SK-N-SH (cell line): ENCODE results near the gene CDK4. TPM values are rescaled to one million over a fixed set of nuclear protein-coding genes. Genes with fewer than 3 reads are reported as not detected.

Experiments
- CTCF ChIA-PET: fragments of 300-600, 350-600 bp; formaldehyde crosslinking; extraction: SDS; loops from one replicate; lab custom pipeline; 2021; lab: Yijun Ruan, JAX
- POLR2A ChIA-PET: fragments of 350-600 bp; sonication (Branson Sonifier 250); formaldehyde crosslinking; extraction: SDS; loops from one replicate; lab custom pipeline; 2020; ENCODE audit warnings: antibody characterized with exemption, inconsistent platforms; lab: Yijun Ruan, JAX
- DNase-seq: peaks from one replicate; pipeline ENCODE4 v3.0.0; 2012
- H2AFZ ChIP-seq: fragments of 200-600 bp; sonication (generic); 2 replicates; pipeline ENCODE4 v1.8.1; 2016; ENCODE audit warnings: antibody characterized with exemption, mild to moderate bottlenecking, low read depth
- H3F3A ChIP-seq: fragments of 200-600 bp; sonication (generic); replicated peaks from 2 replicates; pipeline ENCODE3; 2016; ENCODE audit warnings: antibody characterized with exemption, mild to moderate bottlenecking; ENCODE audit not compliant: insufficient read depth
- H3K27ac ChIP-seq, 2 experiments: fragments of 200-500 bp in 1 of 2; fragments of 200-600 bp in 1 of 2; sonication (Bioruptor generic) in 1 of 2; sonication (generic), shearing (Covaris generic) in 1 of 2; 2 replicates each; pipeline versions ENCODE4 v1.5.1 to v1.6.1; 2014 to 2016; ENCODE audit warnings: low read depth in 2 of 2, inconsistent platforms in 1 of 2, low read length in 1 of 2, mild to moderate bottlenecking in 1 of 2, mixed read lengths in 1 of 2
- H3K27me3 ChIP-seq: fragments of 200-600 bp; sonication (generic), shearing (Covaris generic); 2 replicates; pipeline ENCODE4 v1.6.1; 2016; ENCODE audit warnings: mixed run types; ENCODE audit not compliant: insufficient read depth
- H3K36me3 ChIP-seq, 2 experiments: fragments of 200-500 bp in 1 of 2; fragments of 200-600 bp in 1 of 2; sonication (Bioruptor generic) in 1 of 2; sonication (generic) in 1 of 2; replicated peaks in 1 of 2; 2 replicates each; pipeline versions ENCODE3 to v1.5.1; 2014 to 2016; ENCODE audit warnings: low read length in 1 of 2, mild to moderate bottlenecking in 1 of 2; ENCODE audit not compliant: insufficient read depth in 2 of 2, control insufficient read depth in 1 of 2
- H3K4me1 ChIP-seq, 2 experiments: fragments of 200-500 bp in 1 of 2; fragments of 200-600 bp in 1 of 2; sonication (Bioruptor generic) in 1 of 2; sonication (generic), shearing (Covaris generic) in 1 of 2; 2 replicates each; pipeline versions ENCODE4 v1.5.1 to v1.6.1; 2014 to 2016; ENCODE audit warnings: low read depth in 1 of 2, low read length in 1 of 2, mixed run types in 1 of 2; ENCODE audit not compliant: insufficient read depth in 2 of 2, control insufficient read depth in 1 of 2
- H3K4me2 ChIP-seq: fragments of 200-600 bp; sonication (generic), shearing (Covaris generic); 2 replicates; pipeline ENCODE4 v1.6.1; 2017; ENCODE audit warnings: mixed run types
- H3K4me3 ChIP-seq, 2 experiments: fragments of 200-500 bp in 1 of 2; fragments of 200-600 bp in 1 of 2; sonication (Bioruptor generic) in 1 of 2; sonication (generic), shearing (Covaris generic) in 1 of 2; 2 replicates each; pipeline versions ENCODE4 v1.5.1 to v1.8.1; 2014 to 2016; ENCODE audit warnings: low read depth in 2 of 2, inconsistent platforms in 1 of 2, low read length in 1 of 2, mild to moderate bottlenecking in 1 of 2, mixed read lengths in 1 of 2, moderate library complexity in 1 of 2
- H3K79me2 ChIP-seq: fragments of 200-600 bp; sonication (generic); 2 replicates; pipeline ENCODE4 v1.8.1; 2017; ENCODE audit warnings: mild to moderate bottlenecking; ENCODE audit not compliant: insufficient read depth
- H3K9ac ChIP-seq: fragments of 200-600 bp; sonication (generic); 2 replicates; pipeline ENCODE4 v1.6.1; 2017; ENCODE audit warnings: mixed run types
- H3K9me2 ChIP-seq: fragments of 200-600 bp; sonication (generic); 2 replicates; pipeline ENCODE4 v1.6.1; 2017; ENCODE audit warnings: mixed run types
- H3K9me3 ChIP-seq: fragments of 200-600 bp; sonication (generic); 2 replicates; pipeline ENCODE4 v1.6.1; 2017; ENCODE audit warnings: mixed run types, mild to moderate bottlenecking, moderate library complexity
- H4K20me1 ChIP-seq: fragments of 200-600 bp; sonication (generic); 2 replicates; pipeline ENCODE4 v1.6.1; 2017; ENCODE audit warnings: mild to moderate bottlenecking, mixed run types; ENCODE audit not compliant: insufficient read depth
- EP300 ChIP-seq, 2 experiments: IDR thresholded peaks; 2 replicates each; pipeline versions ENCODE4 v1.4.0 to v1.6.1; 2012; ENCODE audit warnings: borderline replicate concordance in 1 of 2, low read depth in 1 of 2, low read length in 1 of 2
- FOXJ3 ChIP-seq: sonication (generic); formaldehyde crosslinking; IDR thresholded peaks from 2 replicates; pipeline ENCODE4 v1.5.1; 2020; ENCODE audit warnings: mild to moderate bottlenecking, missing genetic modification reagents
- GATA2 ChIP-seq: sonication (generic); formaldehyde crosslinking; IDR thresholded peaks from 2 replicates; pipeline ENCODE4 v1.5.0; 2020; ENCODE audit warnings: mild to moderate bottlenecking, missing genetic modification reagents
- JUND ChIP-seq: IDR thresholded peaks from 2 replicates; pipeline ENCODE4 v1.4.0; 2012
- MXI1 ChIP-seq: IDR thresholded peaks from 2 replicates; pipeline ENCODE4 v1.6.1; 2012; ENCODE audit warnings: mild to moderate bottlenecking, low read depth, low read length, improper control_type of control experiment
- NFIC ChIP-seq: IDR thresholded peaks from 2 replicates; pipeline ENCODE4 v1.4.0; 2012; ENCODE audit warnings: borderline replicate concordance
- RAD21 ChIP-seq: IDR thresholded peaks from 2 replicates; pipeline ENCODE4 v1.6.1; 2012; ENCODE audit warnings: mild to moderate bottlenecking, low read length
- RXRA ChIP-seq: IDR thresholded peaks from 2 replicates; pipeline ENCODE4 v1.4.0; 2012; ENCODE audit warnings: low read depth, mild to moderate bottlenecking, borderline replicate concordance
- SIN3A ChIP-seq: IDR thresholded peaks from 2 replicates; pipeline ENCODE4 v1.6.1; 2012; ENCODE audit warnings: low read depth, mild to moderate bottlenecking, low read length, moderate library complexity, borderline replicate concordance
- SMC3 ChIP-seq: IDR thresholded peaks from 2 replicates; pipeline ENCODE4 v1.6.1; 2012; ENCODE audit warnings: low read depth, low read length, improper control_type of control experiment
- TAF1 ChIP-seq: IDR thresholded peaks from 2 replicates; pipeline ENCODE4 v1.6.1; 2012; ENCODE audit warnings: low read depth, mild to moderate bottlenecking, low read length, moderate library complexity, borderline replicate concordance
- TCF12 ChIP-seq: IDR thresholded peaks from 2 replicates; pipeline ENCODE4 v1.4.0; 2012
- USF1 ChIP-seq: IDR thresholded peaks from 2 replicates; pipeline ENCODE4 v1.4.0; 2012; ENCODE audit warnings: low read depth, borderline replicate concordance
- USF2 ChIP-seq: fragments of 150-350 bp; IDR thresholded peaks from 2 replicates; pipeline ENCODE4 v1.6.1; 2017; ENCODE audit warnings: antibody characterized with exemption, low read length, low read depth, borderline replicate concordance
- whole genome bisulfite sequencing: methylation state at CpG from one replicate; pipeline ENCODE4 v1.1.6; 2017; ENCODE audit warnings: low lambda C conversion rate; 5-methylcytosine and 5-hydroxymethylcytosine counted together
- polyA plus RNA-seq, 3 experiments: library from polyadenylated mRNA; depleted of rRNA; stranded (reverse); fragments of >200 nt; gene quantifications; 2 replicates each; pipeline ENCODE4 v1.2.3, GENCODE V29; 2012
- TF ChIP-seq, protein P1 (sequence below): IDR thresholded peaks from 2 replicates; pipeline ENCODE4 v1.4.0; 2012; ENCODE audit warnings: low read depth
- TF ChIP-seq, protein P2 (sequence below): IDR thresholded peaks from 2 replicates; pipeline ENCODE4 v1.6.1; 2012; ENCODE audit warnings: mild to moderate bottlenecking, low read depth, low read length, moderate library complexity

Gene CDK4
- polyA plus RNA-seq, 1 of the 3 experiments (the other 2 are of a cell fraction): 324 TPM

DNA sequence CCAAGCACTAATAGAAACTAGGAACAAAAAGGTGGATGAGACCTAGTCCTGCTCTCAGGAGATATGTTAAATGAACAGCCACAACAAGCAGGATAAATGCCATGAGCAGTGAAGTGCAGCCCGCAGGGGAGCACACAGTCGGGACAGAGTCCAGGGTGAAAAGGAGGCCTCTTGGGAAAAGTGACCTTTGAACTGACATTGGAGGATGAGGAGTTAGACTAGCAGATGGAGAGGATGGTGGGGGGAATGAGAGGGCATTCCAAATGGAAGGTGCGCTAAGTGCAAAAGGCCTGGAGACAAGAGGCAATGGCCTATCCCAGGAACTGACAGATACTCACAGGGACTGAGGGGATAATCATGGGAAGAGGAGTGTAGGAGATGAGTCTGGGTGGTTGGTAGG, 53.7 kb downstream of the CDK4 start:
- peaks cover 5% of the 10 kb centered on the region; the same call in 1 of the 2 replicates for H3K9me3 ChIP-seq
- H3K9ac ChIP-seq: no peak overlapping the region
- no peaks in the 10 kb centered on the region for H4K20me1 ChIP-seq
- peaks cover 2% of the 10 kb centered on the region for H3F3A ChIP-seq
- H3K27ac ChIP-seq: no peak overlapping the region
- ChIA-PET POLR2A (no interaction called here), CTCF (interaction anchor here (1.7 kb wide), 1 partner anchor 65 kb away, joined by 3 read pairs; the partner anchor contains the start of gene B4GALNT1)
- TF ChIP-seq EP300 (IDR thresholded peaks at IDR 0.05; ENCODE audit: borderline replicate concordance in 1 of 2, low read depth in 1 of 2, low read length in 1 of 2) (no peak), GATA2 (CRISPR knock-in tag) (no peak), FOXJ3 (CRISPR knock-in tag) (no peak), TAF1 (no peak), SMC3 (no peak), USF1 (no peak), RXRA (no peak), NFIC (no peak), TCF12 (no peak), JUND (no peak), SIN3A (no peak), MXI1 (no peak), USF2 (no peak), RAD21 (no peak)
- TF ChIP-seq, protein P1, sequence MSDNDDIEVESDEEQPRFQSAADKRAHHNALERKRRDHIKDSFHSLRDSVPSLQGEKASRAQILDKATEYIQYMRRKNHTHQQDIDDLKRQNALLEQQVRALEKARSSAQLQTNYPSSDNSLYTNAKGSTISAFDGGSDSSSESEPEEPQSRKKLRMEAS: no peak
- TF ChIP-seq, protein P2, sequence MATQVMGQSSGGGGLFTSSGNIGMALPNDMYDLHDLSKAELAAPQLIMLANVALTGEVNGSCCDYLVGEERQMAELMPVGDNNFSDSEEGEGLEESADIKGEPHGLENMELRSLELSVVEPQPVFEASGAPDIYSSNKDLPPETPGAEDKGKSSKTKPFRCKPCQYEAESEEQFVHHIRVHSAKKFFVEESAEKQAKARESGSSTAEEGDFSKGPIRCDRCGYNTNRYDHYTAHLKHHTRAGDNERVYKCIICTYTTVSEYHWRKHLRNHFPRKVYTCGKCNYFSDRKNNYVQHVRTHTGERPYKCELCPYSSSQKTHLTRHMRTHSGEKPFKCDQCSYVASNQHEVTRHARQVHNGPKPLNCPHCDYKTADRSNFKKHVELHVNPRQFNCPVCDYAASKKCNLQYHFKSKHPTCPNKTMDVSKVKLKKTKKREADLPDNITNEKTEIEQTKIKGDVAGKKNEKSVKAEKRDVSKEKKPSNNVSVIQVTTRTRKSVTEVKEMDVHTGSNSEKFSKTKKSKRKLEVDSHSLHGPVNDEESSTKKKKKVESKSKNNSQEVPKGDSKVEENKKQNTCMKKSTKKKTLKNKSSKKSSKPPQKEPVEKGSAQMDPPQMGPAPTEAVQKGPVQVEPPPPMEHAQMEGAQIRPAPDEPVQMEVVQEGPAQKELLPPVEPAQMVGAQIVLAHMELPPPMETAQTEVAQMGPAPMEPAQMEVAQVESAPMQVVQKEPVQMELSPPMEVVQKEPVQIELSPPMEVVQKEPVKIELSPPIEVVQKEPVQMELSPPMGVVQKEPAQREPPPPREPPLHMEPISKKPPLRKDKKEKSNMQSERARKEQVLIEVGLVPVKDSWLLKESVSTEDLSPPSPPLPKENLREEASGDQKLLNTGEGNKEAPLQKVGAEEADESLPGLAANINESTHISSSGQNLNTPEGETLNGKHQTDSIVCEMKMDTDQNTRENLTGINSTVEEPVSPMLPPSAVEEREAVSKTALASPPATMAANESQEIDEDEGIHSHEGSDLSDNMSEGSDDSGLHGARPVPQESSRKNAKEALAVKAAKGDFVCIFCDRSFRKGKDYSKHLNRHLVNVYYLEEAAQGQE: no peak
- TF ChIP-seq, all 33 proteins: peak for 0
- Histone ChIP-seq H2AFZ (no peak overlapping the region), H3K9me2 (no peaks in the 10 kb centered on the region), H3K27me3 (no peaks in the 10 kb centered on the region), H3K4me3 (no peak overlapping the region), H3K4me2 (no peak overlapping the region), H3K79me2 (peaks cover 14% of the 10 kb centered on the region; the same call in 1 of the 2 replicates), H3K36me3 (peaks cover 20 to 36% of the 10 kb centered on the region in 2 experiments), H3K4me1 (peaks cover 0 to 7% of the 10 kb centered on the region in 2 experiments; a peak in 2 of 4 replicates)
- 96% methylated on average over 3 of the region's 3 CpGs for WGBS
- DNase-seq: no peak

Other genes with a start within 250 kb of the CDK4 start
- gene DDIT3, start 231.8 kb downstream of the CDK4 start, polyA plus RNA-seq (2012; rRNA removed): 26.3 and 36.5 TPM in 2 replicates
- 3.6 and 8.6 TPM in 2 replicates for gene MBD6, start 229.5 kb downstream of the CDK4 start, polyA plus RNA-seq (2012; rRNA removed)
- 122 and 139 TPM in 2 replicates for gene DCTN2, start 205.1 kb downstream of the CDK4 start, polyA plus RNA-seq (2012; rRNA removed)
- 6.2 and 8.9 TPM in 2 replicates for gene KIF5A, start 202.3 kb downstream of the CDK4 start, polyA plus RNA-seq (2012; rRNA removed)
- 34.2 and 40.1 TPM in 2 replicates for gene PIP4K2C, start 161.1 kb downstream of the CDK4 start, polyA plus RNA-seq (2012; rRNA removed)
- gene DTX3, start 147.5 kb downstream of the CDK4 start, polyA plus RNA-seq (2012; rRNA removed): 61.2 and 62.6 TPM in 2 replicates
- 48.1 and 51.6 TPM in 2 replicates for gene ARHGEF25, start 140.9 kb downstream of the CDK4 start, polyA plus RNA-seq (2012; rRNA removed)
- gene B4GALNT1, start 119.1 kb downstream of the CDK4 start, polyA plus RNA-seq (2012; rRNA removed): 5.2 and 5.3 TPM in 2 replicates
- 280 and 362 TPM in 2 replicates for gene OS9, start 58.2 kb downstream of the CDK4 start, polyA plus RNA-seq (2012; rRNA removed)
- 3.9 and 5.2 TPM in 2 replicates for gene AGAP2, start 13.6 kb downstream of the CDK4 start, polyA plus RNA-seq (2012; rRNA removed)
- 36.8 and 42.8 TPM in 2 replicates for gene TSPAN31, start 7.3 kb downstream of the CDK4 start, polyA plus RNA-seq (2012; rRNA removed)
- gene MARCHF9, start 2.8 kb upstream of the CDK4 start, polyA plus RNA-seq (2012; rRNA removed): 21.2 and 24.2 TPM in 2 replicates
- gene CYP27B1, start 14.8 kb upstream of the CDK4 start, polyA plus RNA-seq (2012; rRNA removed): 1.7 and 2.3 TPM in 2 replicates
- gene METTL1, start 19.8 kb upstream of the CDK4 start, polyA plus RNA-seq (2012; rRNA removed): 28.0 and 33.2 TPM in 2 replicates
- 10.3 and 10.8 TPM in 2 replicates for gene EEF1AKMT3, start 20.3 kb upstream of the CDK4 start, polyA plus RNA-seq (2012; rRNA removed)
- 23.0 and 28.7 TPM in 2 replicates for gene TSFM, start 30.5 kb upstream of the CDK4 start, polyA plus RNA-seq (2012; rRNA removed)
- 4.7 and 5.2 TPM in 2 replicates for gene AVIL, start 66.4 kb upstream of the CDK4 start, polyA plus RNA-seq (2012; rRNA removed)
- 117 and 119 TPM in 2 replicates for gene CTDSP2, start 94.4 kb upstream of the CDK4 start, polyA plus RNA-seq (2012; rRNA removed)
- 6.4 and 6.6 TPM in 2 replicates for gene ATP23, start 189.3 kb upstream of the CDK4 start, polyA plus RNA-seq (2012; rRNA removed)